MM.1S (cell line): ENCODE data around the gene E2F6.

ENCODE experiments used
- EZH2 ChIP-seq: fragments of 300-600 bp; sonication (generic); optimal IDR thresholded peaks from 2 replicates; pipeline ENCODE3; 2017; ENCODE audit warnings: low read depth, mild to moderate bottlenecking, antibody characterized with exemption, low read length, mixed read lengths
- TF ChIP-seq, protein P1 (sequence below): fragments of 300-600 bp; sonication (generic); IDR thresholded peaks from 2 replicates; pipeline ENCODE4 v1.5.1; 2016; ENCODE audit warnings: antibody characterized with exemption, low read length, mixed read lengths

DNA sequence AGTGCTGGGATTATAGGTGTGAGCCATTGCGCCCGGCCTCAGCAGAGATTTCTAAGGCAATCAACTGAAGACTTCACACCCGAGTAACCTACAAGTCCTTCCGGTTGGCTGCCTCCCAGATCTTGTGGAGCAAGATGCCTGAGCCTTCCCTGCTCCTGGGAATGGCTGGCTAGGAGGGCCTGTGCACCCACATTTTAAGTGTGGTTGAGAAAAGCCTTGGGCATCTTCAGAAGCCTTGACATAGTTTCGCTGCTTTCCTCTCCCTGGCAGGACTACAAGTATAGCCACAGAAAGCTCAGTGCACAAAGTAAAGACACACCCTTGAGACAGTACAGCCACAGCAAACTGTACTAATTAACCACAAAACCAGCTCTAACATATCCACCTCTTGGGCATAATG lies 35.2 kb downstream of the E2F6 start:
- TF ChIP-seq, protein P1, sequence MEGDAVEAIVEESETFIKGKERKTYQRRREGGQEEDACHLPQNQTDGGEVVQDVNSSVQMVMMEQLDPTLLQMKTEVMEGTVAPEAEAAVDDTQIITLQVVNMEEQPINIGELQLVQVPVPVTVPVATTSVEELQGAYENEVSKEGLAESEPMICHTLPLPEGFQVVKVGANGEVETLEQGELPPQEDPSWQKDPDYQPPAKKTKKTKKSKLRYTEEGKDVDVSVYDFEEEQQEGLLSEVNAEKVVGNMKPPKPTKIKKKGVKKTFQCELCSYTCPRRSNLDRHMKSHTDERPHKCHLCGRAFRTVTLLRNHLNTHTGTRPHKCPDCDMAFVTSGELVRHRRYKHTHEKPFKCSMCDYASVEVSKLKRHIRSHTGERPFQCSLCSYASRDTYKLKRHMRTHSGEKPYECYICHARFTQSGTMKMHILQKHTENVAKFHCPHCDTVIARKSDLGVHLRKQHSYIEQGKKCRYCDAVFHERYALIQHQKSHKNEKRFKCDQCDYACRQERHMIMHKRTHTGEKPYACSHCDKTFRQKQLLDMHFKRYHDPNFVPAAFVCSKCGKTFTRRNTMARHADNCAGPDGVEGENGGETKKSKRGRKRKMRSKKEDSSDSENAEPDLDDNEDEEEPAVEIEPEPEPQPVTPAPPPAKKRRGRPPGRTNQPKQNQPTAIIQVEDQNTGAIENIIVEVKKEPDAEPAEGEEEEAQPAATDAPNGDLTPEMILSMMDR: no peak
- TF ChIP-seq EZH2: no peak
